Activated T-helper 2 cell treated with anti-CD3 and anti-CD28 coated beads, Interferon-gamma antibody, Interleukin-2, Interleukin-4, amounts not matched to agents 10 μg/mL and 5 μg/mL and 100 μg/mL, durations not matched to agents 14 hours and 24 hours and 36 hours (primary cell): Measurements from ENCODE around the gene TNS2. TPM values are rescaled to one million over a fixed set of nuclear protein-coding genes. Genes with fewer than 3 reads are reported as not detected.
"Not testable (repeated sequence)": the region's sequence is repeated elsewhere in the genome, so short reads cannot be mapped to it uniquely, and the experiment has no call there.

Experiments used
- DNase-seq: peaks from one replicate; pipeline ENCODE4 v3.0.0; 2021; ENCODE audit warnings: low spot score
- H3K27ac Mint-ChIP-seq: one replicate; pipeline ENCODE4 v1.8.0; 2021; ENCODE audit warnings: mixed read lengths
- H3K27me3 Mint-ChIP-seq: one replicate; pipeline ENCODE4 v1.8.0; 2021; ENCODE audit warnings: low read depth, mixed read lengths
- H3K36me3 Mint-ChIP-seq: one replicate; pipeline ENCODE4 v1.8.0; 2021; ENCODE audit warnings: low read depth, mixed read lengths
- H3K4me1 Mint-ChIP-seq: one replicate; pipeline ENCODE4 v1.8.0; 2021; ENCODE audit warnings: low read depth, mixed read lengths
- H3K4me3 Mint-ChIP-seq: one replicate; pipeline ENCODE4 v1.8.0; 2021; ENCODE audit warnings: low read depth, mild to moderate bottlenecking, moderate library complexity, mixed read lengths
- H3K9me3 Mint-ChIP-seq: one replicate; pipeline ENCODE4 v1.8.0; 2021; ENCODE audit warnings: mixed read lengths
- intact Hi-C: fragments of 100-400 bp; cut with micrococcal nuclease; formaldehyde crosslinking; loops from one replicate; pipeline ENCODE4 v1.15.1; 2023
- total RNA-seq: library from RNA; stranded (reverse); gene quantifications from 2 replicates; pipeline ENCODE4 v1.2.3, GENCODE V29; 2022

Gene TNS2
- total RNA-seq, 1 donor from 2014 or later = 4.7 TPM

DNA sequence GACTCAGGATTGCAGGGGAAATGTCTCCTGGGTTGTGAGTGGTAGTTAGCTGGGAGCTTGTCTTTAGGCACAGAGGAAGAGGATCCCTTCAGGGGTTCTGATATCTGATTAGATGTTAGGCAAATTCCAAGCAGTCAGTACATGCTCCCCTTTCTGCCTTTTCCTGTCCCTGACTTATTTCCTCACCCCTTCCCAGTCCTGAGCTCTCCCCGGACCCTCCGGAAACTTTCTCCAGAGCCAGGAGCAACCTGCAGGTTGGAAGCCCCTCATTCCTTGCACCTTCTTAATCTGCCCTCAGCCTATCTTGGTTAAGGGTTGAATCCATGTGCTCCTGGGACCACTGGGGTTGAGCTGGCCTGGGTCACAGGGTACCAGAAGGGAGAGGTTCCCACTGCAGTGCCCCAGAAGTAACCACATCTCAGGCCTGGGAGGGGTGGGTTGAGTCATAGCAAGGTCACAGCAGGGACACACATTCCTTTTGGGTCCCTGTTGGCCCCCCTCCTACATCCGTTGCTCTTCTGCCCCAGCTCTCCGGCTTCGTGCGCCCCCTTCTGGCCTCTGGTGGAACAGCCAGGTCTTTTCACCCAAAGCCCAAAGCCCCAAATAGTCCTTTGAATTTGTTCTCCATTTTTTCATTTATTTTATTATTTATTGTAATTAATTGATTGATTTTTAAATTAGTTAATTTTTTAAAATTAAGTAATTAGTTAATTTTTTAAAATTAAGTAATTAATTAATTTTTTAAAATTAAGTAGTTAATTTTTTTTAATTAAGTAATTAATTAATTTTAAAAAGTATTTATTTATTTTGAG, 49.4 kb downstream of the TNS2 start:
- H3K36me3 Mint-ChIP-seq = no peaks in the 10 kb centered on the region
- H3K4me3 Mint-ChIP-seq = peak overlapping the region; percentile 15
- intact Hi-C loops = loop anchor here (1.0 kb wide), 2 partner anchors 33 to 52 kb away; no protein-coding TSS in a partner anchor
- peak; percentile 81 for DNase-seq
- no peaks in the 10 kb centered on the region for H3K9me3 Mint-ChIP-seq
- peaks cover 43% of the 10 kb centered on the region for H3K4me1 Mint-ChIP-seq
- H3K27me3 Mint-ChIP-seq = peaks cover 16% of the 10 kb centered on the region
- no peak overlapping the region for H3K27ac Mint-ChIP-seq

DNA sequence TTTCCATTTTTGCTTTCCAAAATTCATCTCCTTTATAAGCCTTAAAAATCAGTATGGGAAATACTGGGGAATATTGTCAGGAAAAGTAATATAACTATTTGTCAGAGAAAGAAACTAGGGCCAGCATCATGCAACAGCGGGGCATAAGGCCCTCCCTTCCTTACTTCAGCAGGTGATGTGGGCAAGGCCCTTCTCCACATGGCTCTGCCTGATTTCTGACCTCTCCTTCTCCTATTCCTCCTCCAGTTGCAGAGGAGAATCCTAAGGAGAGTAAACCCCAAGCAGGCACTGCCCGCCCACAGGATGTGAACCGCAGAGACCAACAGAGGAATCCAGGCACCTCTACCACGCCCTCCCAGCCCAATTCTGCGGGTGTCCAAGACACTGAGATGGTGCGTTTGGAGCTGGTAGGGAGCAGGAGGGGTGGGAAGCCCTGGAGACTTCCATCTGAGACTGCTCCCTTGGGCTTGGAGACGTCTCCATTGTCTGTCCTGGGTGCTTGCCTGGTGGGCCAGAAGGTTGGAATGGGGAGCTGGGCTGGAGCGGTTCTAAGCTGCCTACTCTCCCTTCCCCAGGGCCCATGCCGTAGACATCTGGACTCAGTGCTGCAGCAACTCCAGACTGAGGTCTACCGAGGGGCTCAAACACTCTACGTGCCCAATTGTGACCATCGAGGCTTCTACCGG, 50.7 kb downstream of the TNS2 start:
- Mint-ChIP-seq H3K9me3 (no peaks in the 10 kb centered on the region), H3K4me1 (peaks cover 47% of the 10 kb centered on the region), H3K27ac (no peak overlapping the region), H3K4me3 (no peak overlapping the region), H3K27me3 (peaks cover 12% of the 10 kb centered on the region), H3K36me3 (no peaks in the 10 kb centered on the region)
- intact Hi-C loops = no loop called here
- no peak for DNase-seq

- H3K4me1 Mint-ChIP-seq = peaks cover 47% of the 10 kb centered on the region
- no peaks in the 10 kb centered on the region for H3K9me3 Mint-ChIP-seq
- peaks cover 10% of the 10 kb centered on the region for H3K27me3 Mint-ChIP-seq
- no peaks in the 10 kb centered on the region for H3K36me3 Mint-ChIP-seq
- no peak for DNase-seq
- no peak overlapping the region for H3K27ac Mint-ChIP-seq
- intact Hi-C loops = no loop called here
- H3K4me3 Mint-ChIP-seq = no peak overlapping the region
Measured at GRCh38 chr12:53101266-53101665, 51.4 kb downstream of the TNS2 start.

GRCh38 chr12:53101931-53102781, 52.3 kb downstream of the TNS2 start:
- no peaks in the 10 kb centered on the region for H3K36me3 Mint-ChIP-seq
- H3K27ac Mint-ChIP-seq = no peak overlapping the region
- no peak overlapping the region for H3K4me3 Mint-ChIP-seq
- H3K4me1 Mint-ChIP-seq = peaks cover 39% of the 10 kb centered on the region
- peaks cover 1% of the 10 kb centered on the region for H3K27me3 Mint-ChIP-seq
- intact Hi-C loops = no loop called here
- DNase-seq = no peak
- H3K9me3 Mint-ChIP-seq = no peaks in the 10 kb centered on the region

DNA sequence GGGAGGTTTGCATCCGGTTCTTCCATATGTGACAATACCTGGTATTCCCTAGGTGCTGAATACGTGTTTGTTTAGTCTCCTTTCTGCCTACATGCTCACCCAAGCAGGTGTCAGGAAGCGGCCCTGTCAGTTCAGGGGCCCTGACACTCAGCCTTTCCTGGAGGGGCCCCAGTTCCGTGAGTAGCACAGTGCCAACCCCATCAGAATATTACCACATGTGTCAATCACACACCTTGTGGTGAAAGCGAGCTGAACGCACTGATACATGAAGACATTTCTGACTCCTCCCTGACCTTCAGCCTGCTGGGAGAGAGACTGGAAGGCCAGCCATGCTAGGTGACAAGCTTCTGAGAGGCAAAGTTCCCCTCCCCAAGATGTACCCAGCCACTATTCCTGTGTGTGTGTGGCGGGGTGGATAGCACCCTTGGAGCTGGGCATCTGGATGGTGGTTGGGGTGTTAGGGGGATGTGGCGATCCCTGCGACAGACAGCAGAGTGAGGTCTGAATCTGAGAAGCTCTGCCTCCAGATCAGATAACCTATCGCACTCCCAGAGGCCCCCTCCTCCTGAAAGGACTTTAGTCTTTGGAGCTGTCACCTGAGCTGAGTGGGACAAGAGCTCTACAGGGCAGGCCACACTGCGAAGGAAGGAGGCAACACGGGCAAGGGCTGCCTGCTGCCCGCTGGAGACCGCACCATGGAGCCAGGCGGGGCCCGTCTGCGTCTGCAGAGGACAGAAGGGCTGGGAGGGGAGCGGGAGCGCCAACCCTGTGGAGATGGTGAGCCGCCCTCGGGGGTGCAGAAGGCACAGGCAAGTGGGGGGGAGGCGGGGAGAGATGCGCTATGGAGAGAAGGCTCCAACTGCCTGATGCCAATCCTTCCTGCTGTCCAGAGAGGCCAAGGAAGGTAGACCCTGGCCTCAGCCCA, 53.3 kb downstream of the TNS2 start, which contains the start of gene SOAT2:
TSS of gene SOAT2 (plus strand) at position 604 of the 925 bp plus-strand sequence. CDS start at position 696, 92 bp downstream.
- H3K27ac Mint-ChIP-seq = peak within 1 kb of the TSS; percentile 50
- H3K27me3 Mint-ChIP-seq = no peaks in the 10 kb centered on the region
- DNase-seq = no peak
- H3K4me3 Mint-ChIP-seq = no peak within 1 kb of the TSS
- peaks cover 36% of the 10 kb centered on the region for H3K4me1 Mint-ChIP-seq
- intact Hi-C loops = no loop called here
- no peaks in the 10 kb centered on the region for H3K9me3 Mint-ChIP-seq
- H3K36me3 Mint-ChIP-seq = no peaks in the 10 kb centered on the region

DNA sequence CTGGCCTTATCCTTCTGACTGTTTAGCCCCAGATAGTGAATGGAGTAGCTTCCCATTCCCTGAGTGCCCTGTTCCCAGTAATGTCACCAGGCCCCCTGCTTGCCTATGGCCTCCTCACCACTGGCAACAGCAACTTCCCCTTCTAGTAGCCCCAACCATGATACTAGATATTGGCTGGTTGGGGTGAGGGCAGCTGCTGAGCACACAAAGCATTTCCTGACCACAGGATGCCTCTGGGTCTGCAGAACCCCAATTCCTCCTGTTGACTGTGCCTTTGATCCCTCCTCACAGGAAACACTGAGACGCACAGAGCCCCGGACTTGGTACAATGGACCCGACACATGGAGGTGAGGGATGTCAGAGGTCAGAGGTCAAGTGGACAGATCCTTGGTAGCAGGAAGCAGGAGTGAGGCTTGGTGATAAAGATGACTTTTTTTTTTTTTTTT, 54.0 kb downstream of the TNS2 start:
- DNase-seq = no peak
- Mint-ChIP-seq H3K27me3 (no peaks in the 10 kb centered on the region), H3K36me3 (no peaks in the 10 kb centered on the region), H3K4me1 (peaks cover 29% of the 10 kb centered on the region), H3K27ac (peak overlapping the region; percentile 20), H3K4me3 (no peak overlapping the region), H3K9me3 (no peaks in the 10 kb centered on the region)
- intact Hi-C loops = no loop called here

DNA sequence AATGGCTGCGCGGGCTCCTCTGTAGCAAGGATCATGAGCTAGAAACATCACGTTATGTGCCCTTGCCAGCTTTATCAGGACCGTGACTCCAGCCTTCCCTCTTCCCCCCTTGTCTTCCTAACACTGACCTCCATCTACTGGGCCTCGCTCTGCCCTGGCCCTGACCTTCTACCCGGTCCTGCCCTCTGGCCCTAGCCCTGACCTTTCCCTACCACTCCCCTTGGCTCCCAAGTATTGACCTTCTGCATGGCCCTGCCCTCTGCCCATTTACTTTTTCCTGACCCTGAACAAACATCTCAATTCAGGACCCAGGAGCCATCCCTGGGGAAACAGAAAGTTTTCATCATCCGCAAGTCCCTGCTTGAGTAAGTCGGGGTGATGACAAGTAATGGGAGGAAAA, 55.4 kb downstream of the TNS2 start:
- H3K27me3 Mint-ChIP-seq = no peaks in the 10 kb centered on the region
- DNase-seq = no peak
- no peaks in the 10 kb centered on the region for H3K36me3 Mint-ChIP-seq
- no peak overlapping the region for H3K4me3 Mint-ChIP-seq
- intact Hi-C loops = no loop called here
- peaks cover 23% of the 10 kb centered on the region for H3K4me1 Mint-ChIP-seq
- H3K9me3 Mint-ChIP-seq = no peaks in the 10 kb centered on the region
- H3K27ac Mint-ChIP-seq = no peak overlapping the region

GRCh38 chr12:53105712-53106439, 56.0 kb downstream of the TNS2 start:
- Mint-ChIP-seq H3K36me3 (no peaks in the 10 kb centered on the region), H3K27ac (no peak overlapping the region), H3K9me3 (no peaks in the 10 kb centered on the region), H3K4me3 (no peak overlapping the region), H3K27me3 (no peaks in the 10 kb centered on the region), H3K4me1 (peaks cover 23% of the 10 kb centered on the region)
- DNase-seq = no peak
- intact Hi-C loops = no loop called here

GRCh38 chr12:53107122-53107521, 57.3 kb downstream of the TNS2 start:
- intact Hi-C loops = no loop called here
- no peak for DNase-seq
- no peaks in the 10 kb centered on the region for H3K9me3 Mint-ChIP-seq
- peaks cover 3% of the 10 kb centered on the region for H3K27me3 Mint-ChIP-seq
- no peak overlapping the region for H3K4me3 Mint-ChIP-seq
- peaks cover 23% of the 10 kb centered on the region for H3K4me1 Mint-ChIP-seq
- no peaks in the 10 kb centered on the region for H3K36me3 Mint-ChIP-seq
- H3K27ac Mint-ChIP-seq = no peak overlapping the region

- H3K27me3 Mint-ChIP-seq, H3K4me3 Mint-ChIP-seq, H3K4me1 Mint-ChIP-seq, intact Hi-C loops, H3K36me3 Mint-ChIP-seq, H3K27ac Mint-ChIP-seq, H3K9me3 Mint-ChIP-seq, DNase-seq: not testable (repeated sequence)
Measured at GRCh38 chr12:53112431-53112830, 62.6 kb downstream of the TNS2 start.

GRCh38 chr12:53113136-53113705, 63.4 kb downstream of the TNS2 start:
- DNase-seq = no peak
- Mint-ChIP-seq H3K4me3 (no peak overlapping the region), H3K9me3 (no peaks in the 10 kb centered on the region), H3K27me3 (peaks cover 3% of the 10 kb centered on the region), H3K27ac (no peak overlapping the region), H3K4me1 (no peaks in the 10 kb centered on the region), H3K36me3 (no peaks in the 10 kb centered on the region)
- intact Hi-C loops = no loop called here
